NCI-H1436 treated with DMSO at 0.1 percent for 48 hours (cell line): ENCODE data around the gene CDH12.

ENCODE experiments used
- DNase-seq: peaks from one replicate; lab custom pipeline; 2025; lab: John Stamatoyannopoulos, UW

The CDH12 gene

GRCh38 chr5:21818370-21818720 is 1034.8 kb downstream of the CDH12 start:
- no peak for DNase-seq

- DNase-seq, result no peak
These were observed 1035.3 kb downstream of the CDH12 start for GRCh38 chr5:21817668-21818369.

GRCh38 chr5:21810737-21811316 is 1042.3 kb downstream of the CDH12 start:
- DNase-seq, result no peak

- DNase-seq, result no peak
These were observed 1043.5 kb downstream of the CDH12 start for GRCh38 chr5:21809611-21810010.

GRCh38 chr5:21807953-21808352 is 1045.2 kb downstream of the CDH12 start:
- DNase-seq, result no peak

- no peak for DNase-seq
These were observed 1046.2 kb downstream of the CDH12 start for GRCh38 chr5:21806943-21807342.

GRCh38 chr5:21806271-21806670 is 1046.9 kb downstream of the CDH12 start:
- no peak for DNase-seq

GRCh38 chr5:21802869-21803490 is 1050.2 kb downstream of the CDH12 start:
- no peak for DNase-seq

- no peak for DNase-seq
These were observed 1051.0 kb downstream of the CDH12 start for GRCh38 chr5:21802100-21802499.

GRCh38 chr5:21792748-21793147 is 1060.4 kb downstream of the CDH12 start:
- no peak for DNase-seq

GRCh38 chr5:21791304-21791703 is 1061.8 kb downstream of the CDH12 start:
- DNase-seq, result no peak

- no peak for DNase-seq
These were observed 1068.7 kb downstream of the CDH12 start for GRCh38 chr5:21784487-21784886.

- DNase-seq, result no peak
These were observed 1070.0 kb downstream of the CDH12 start for GRCh38 chr5:21783074-21783679.

- no peak for DNase-seq
These were observed 1076.7 kb downstream of the CDH12 start for GRCh38 chr5:21776466-21776865.

- DNase-seq, result no peak
These were observed 1078.3 kb downstream of the CDH12 start for GRCh38 chr5:21774801-21775200.

- no peak for DNase-seq
These were observed 1078.9 kb downstream of the CDH12 start for GRCh38 chr5:21774281-21774680.

- no peak for DNase-seq
These were observed 1079.7 kb downstream of the CDH12 start for GRCh38 chr5:21773456-21773855.

GRCh38 chr5:21765406-21765805 is 1087.7 kb downstream of the CDH12 start:
- DNase-seq, result no peak

GRCh38 chr5:21739096-21739495 is 1114.0 kb downstream of the CDH12 start:
- DNase-seq, result no peak

- DNase-seq, result no peak
These were observed 1129.6 kb downstream of the CDH12 start for GRCh38 chr5:21723500-21723899.

- DNase-seq, result no peak
These were observed 1141.0 kb downstream of the CDH12 start for GRCh38 chr5:21711866-21712758.

GRCh38 chr5:21709770-21710169 is 1143.4 kb downstream of the CDH12 start:
- DNase-seq, result no peak
